GM12878 (cell line): Measurements from ENCODE around the gene TLR10. TPM values are rescaled to one million over a fixed set of nuclear protein-coding genes. Genes with fewer than 3 reads are reported as not detected.

Experiments
- ATAC-seq: fragments of 200-7000 bp; cut with Tn5 transposase; 3 replicates; pipeline ENCODE4 v1.9.1; 2020; ENCODE audit warnings: mild to moderate bottlenecking, moderate library complexity
- BruUV-seq: library from RNA; stranded (reverse); fragments of 400-500 nt; replicated peaks from 2 replicates; lab custom pipeline; 2021; lab: Mats Ljungman, UMichigan
- CTCF ChIA-PET: fragments of 300-600 bp; sonication (Branson Sonifier 250); formaldehyde crosslinking; extraction: SDS; loops from one replicate; lab custom pipeline; 2021; ENCODE audit warnings: inconsistent platforms; lab: Yijun Ruan, JAX
- POLR2A ChIA-PET: fragments of 350-600 bp; formaldehyde crosslinking; extraction: SDS; loops from one replicate; lab custom pipeline; 2021; ENCODE audit warnings: inconsistent platforms; lab: Charles Lee
- RAD21 ChIA-PET: fragments of 300-600 bp; sonication (Branson Sonifier 250); formaldehyde crosslinking; loops from one replicate; lab custom pipeline; 2023; ENCODE audit warnings: antibody characterized with exemption; ENCODE audit not compliant: unreplicated experiment; lab: Charles Lee
- SMC1A ChIA-PET: fragments of 300-600 bp; sonication (Branson Sonifier 250); formaldehyde crosslinking; loops from one replicate; lab custom pipeline; 2023; ENCODE audit not compliant: unreplicated experiment, uncharacterized antibody; lab: Charles Lee
- DNase-seq: peaks from one replicate; pipeline ENCODE4 v3.0.0-alpha.2; 2011; ENCODE audit warnings: low read depth, low spot score
- FAIRE-seq: peaks from 3 replicates; lab custom pipeline; 2011; peaks lifted over from hg19 to GRCh38; lab: Jason Lieb, UNC
- H2AFZ ChIP-seq: 2 replicates; pipeline ENCODE4 v1.6.0; 2011; ENCODE audit warnings: low read depth, low read length, control low read depth; ENCODE audit not compliant: control insufficient read depth
- H3K27ac ChIP-seq: 2 replicates; pipeline ENCODE4 v1.5.1; 2011; ENCODE audit warnings: control low read depth; ENCODE audit not compliant: control insufficient read depth, insufficient read depth
- H3K27me3 ChIP-seq, 2 experiments: replicated peaks in 1 of 2; 2 replicates each; pipeline versions ENCODE4 v1.6.0 to v1.6.1; 2011; ENCODE audit warnings: low read length in 1 of 2; ENCODE audit not compliant: control insufficient read depth in 2 of 2, insufficient read depth in 2 of 2
- H3K36me3 ChIP-seq, 2 experiments: 2 replicates each; pipeline ENCODE4 v1.5.1; 2011; ENCODE audit warnings: low read length in 1 of 2; ENCODE audit not compliant: control insufficient read depth in 2 of 2, insufficient read depth in 2 of 2
- H3K4me1 ChIP-seq: 2 replicates; pipeline ENCODE4 v1.6.1; 2011; ENCODE audit warnings: mild to moderate bottlenecking, low read length, moderate library complexity, mixed read lengths; ENCODE audit not compliant: control insufficient read depth, insufficient read depth
- H3K4me2 ChIP-seq: 2 replicates; pipeline ENCODE4 v1.6.0; 2011; ENCODE audit warnings: control low read depth; ENCODE audit not compliant: control insufficient read depth, insufficient read depth
- H3K4me3 ChIP-seq: fragments of 200-600 bp; sonication (generic); 2 replicates; pipeline ENCODE4 v1.5.1; 2016
- H3K79me2 ChIP-seq: 2 replicates; pipeline ENCODE4 v1.6.0; 2011; ENCODE audit warnings: low read length; ENCODE audit not compliant: control insufficient read depth, insufficient read depth
- H3K9ac ChIP-seq: 2 replicates; pipeline ENCODE4 v1.8.0; 2011; ENCODE audit warnings: low read length, control low read depth, mixed read lengths; ENCODE audit not compliant: control insufficient read depth, insufficient read depth
- H3K9me3 ChIP-seq: replicated peaks from 3 replicates; pipeline ENCODE4 v1.5.1; 2011; ENCODE audit warnings: mild to moderate bottlenecking, low read length; ENCODE audit not compliant: control insufficient read depth, insufficient read depth
- H4K20me1 ChIP-seq: 2 replicates; pipeline ENCODE4 v1.6.0; 2011; ENCODE audit not compliant: control insufficient read depth, insufficient read depth
- IRF4 ChIP-seq: IDR thresholded peaks from 2 replicates; pipeline ENCODE4 v1.6.1; 2011; ENCODE audit warnings: low read depth, low read length
- RUNX3 ChIP-seq: IDR thresholded peaks from 2 replicates; pipeline ENCODE4 v1.6.1; 2012; ENCODE audit warnings: low read length, inconsistent platforms
- SREBF2 ChIP-seq: IDR thresholded peaks from 2 replicates; pipeline ENCODE4 v1.6.1; 2012; ENCODE audit warnings: mild to moderate bottlenecking, low read length
- WRNIP1 ChIP-seq: IDR thresholded peaks from 2 replicates; pipeline ENCODE4 v1.6.1; 2011; ENCODE audit warnings: low read depth, low read length, improper control_type of control experiment, borderline replicate concordance
- ZNF217 ChIP-seq: fragments of 450-650 bp; IDR thresholded peaks from 2 replicates; pipeline ENCODE4 v1.6.1; 2017; ENCODE audit warnings: antibody characterized with exemption, mild to moderate bottlenecking
- WGBS: methylation state at CpG from one replicate; pipeline ENCODE4 v1.1.6; 2016; ENCODE audit warnings: low lambda C conversion rate; ENCODE audit not compliant: insufficient replicate concordance, insufficient coverage; ENCODE audit errors: missing lambda C conversion rate; 5-methylcytosine and 5-hydroxymethylcytosine counted together
- in situ Hi-C: fragments of 300-500 bp; cut with MboI; formaldehyde crosslinking; loops from 9 replicates; pipeline ENCODE4 v1.14.3; 2018; ENCODE audit warnings: mixed read lengths
- intact Hi-C: fragments of 100-400 bp; cut with micrococcal nuclease; formaldehyde crosslinking; loops from one replicate; pipeline ENCODE4 v1.14.2; 2022; ENCODE audit not compliant: unreplicated experiment
- polyA plus RNA-seq, 11 experiments: library from polyadenylated mRNA; depleted of rRNA in 4 of 11; unstranded in 6 of 11; stranded (reverse) in 5 of 11; fragments of >200 nt; fragmentation: Nextera tagmentation in 4 of 11; fragmentation: Illumina TruSeq in 1 of 11; extraction: Ambion mirVana in 4 of 11; extraction: Trizol in 1 of 11; gene quantifications; 1 replicate in 1 of 11; 2 replicates in 10 of 11; pipeline versions ENCODE4 v1.2.1 to v1.2.3, GENCODE V29; 2011 to 2016; ENCODE audit warnings: inconsistent platforms in 2 of 11, missing spikeins in 2 of 11, low read depth in 1 of 11
- total RNA-seq, 4 experiments: library from RNA; depleted of rRNA in 3 of 4; stranded (reverse); fragments of >200 nt in 3 of 4; fragmentation: Illumina TruSeq in 1 of 4; extraction: Trizol in 1 of 4; gene quantifications; 2 replicates each; pipeline versions ENCODE4 v1.2.1 to v1.2.3, GENCODE V29; 2013 to 2021
- TF ChIP-seq, protein P1 (sequence below): IDR thresholded peaks from 2 replicates; pipeline ENCODE4 v1.6.1; 2012; ENCODE audit warnings: low read depth, low read length, improper control_type of control experiment
- TF ChIP-seq, protein P2 (sequence below): IDR thresholded peaks from 2 replicates; pipeline ENCODE4 v1.6.1; 2011; ENCODE audit warnings: low read depth, mild to moderate bottlenecking, low read length, moderate library complexity, borderline replicate concordance; ENCODE audit errors: extremely low read depth
- TF ChIP-seq, protein P3 (sequence below): fragments of 450-650 bp; IDR thresholded peaks from 2 replicates; pipeline ENCODE4 v1.6.1; 2018; ENCODE audit warnings: borderline replicate concordance, mild to moderate bottlenecking; ENCODE audit not compliant: partially characterized antibody
- TF ChIP-seq, protein P4 (sequence below): IDR thresholded peaks from 2 replicates; pipeline ENCODE4 v1.6.1; 2012; ENCODE audit warnings: mild to moderate bottlenecking, low read depth, low read length
- TF ChIP-seq, protein P5 (sequence below), 3 experiments: IDR thresholded peaks in 2 of 3; conservative IDR thresholded peaks in 1 of 3; 2 replicates each; pipeline ENCODE4 v1.5.1; 2011; ENCODE audit warnings: low read depth in 3 of 3, low read length in 3 of 3, mild to moderate bottlenecking in 3 of 3, control low read depth in 2 of 3, moderate library complexity in 2 of 3, inconsistent platforms in 1 of 3, mixed read lengths in 1 of 3; ENCODE audit not compliant: control insufficient read depth in 2 of 3, insufficient read depth in 1 of 3; ENCODE audit errors: extremely low read depth in 1 of 3

The TLR10 gene
- total and polyA plus RNA-seq, 10 of the 15 experiments (the other 5 are each of a cell fraction or from before 2014, with no cell fraction given) = 31.5 to 149 (median 64.9) TPM

DNA sequence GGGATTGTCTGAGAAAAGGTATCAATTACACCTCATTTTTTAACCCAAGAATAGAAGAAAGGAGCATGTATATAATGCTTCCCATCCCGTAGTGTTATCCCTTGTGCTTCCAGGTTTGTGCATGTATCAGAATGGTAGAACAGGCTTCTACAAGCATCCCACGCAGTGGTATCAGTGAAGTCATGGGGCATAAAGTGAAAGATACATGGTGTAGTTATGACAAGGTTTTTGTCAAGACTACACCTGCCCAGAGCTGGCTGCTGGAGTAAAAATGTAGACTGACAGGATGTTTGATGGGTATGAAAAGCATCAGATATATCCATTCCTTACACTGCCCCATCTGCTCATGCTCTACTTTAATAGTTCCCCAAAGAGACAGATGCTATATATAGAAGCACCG, 12.3 kb upstream of the TLR10 start:
- H3K27ac ChIP-seq = no peak overlapping the region
- H2AFZ ChIP-seq = no peak overlapping the region
- no peak for FAIRE-seq
- in situ Hi-C loops = no loop called here
- no peaks in the 10 kb centered on the region for H3K79me2 ChIP-seq
- ChIA-PET CTCF (interaction anchor here (0.6 to 2.8 kb wide), 8 partner anchors 8 to 307 kb away, joined by 3 to 11 read pairs (median 3); partner anchors contain the start of gene TLR10), SMC1A (interaction anchor here (0.7 to 13.9 kb wide), 4 partner anchors 7 to 60 kb away, joined by 3 to 278 read pairs (median 55); partner anchors contain the start of genes TLR1 and TLR10), RAD21 (interaction anchor here (0.5 to 5.3 kb wide), 4 partner anchors 13 to 557 kb away, joined by 3 to 15 read pairs (median 4); partner anchors contain the start of gene TLR10), POLR2A (interaction anchor here (0.7 to 1.4 kb wide), 6 partner anchors 9 to 1456 kb away, joined by 3 to 5 read pairs (median 4); no protein-coding TSS in a partner anchor)
- no peak for DNase-seq
- 94% methylated on average over 3 of the region's 3 CpGs for WGBS
- no peaks in the 10 kb centered on the region for H3K27me3 ChIP-seq
- no peaks in the 10 kb centered on the region for H4K20me1 ChIP-seq
- intact Hi-C loops = no loop called here
- H3K9me3 ChIP-seq = peaks cover 40% of the 10 kb centered on the region
- H3K4me1 ChIP-seq = peaks cover 5% of the 10 kb centered on the region; the same call in 1 of the 2 replicates
- H3K9ac ChIP-seq = no peak overlapping the region
- H3K4me2 ChIP-seq = no peak overlapping the region
- no TSS peak for BruUV-seq
- ATAC-seq = peak; percentile 26
- no peak overlapping the region for H3K4me3 ChIP-seq
- H3K36me3 ChIP-seq = peaks cover 2 to 28% of the 10 kb centered on the region in 2 experiments; a peak in 3 of 4 replicates
- TF ChIP-seq, protein P1, sequence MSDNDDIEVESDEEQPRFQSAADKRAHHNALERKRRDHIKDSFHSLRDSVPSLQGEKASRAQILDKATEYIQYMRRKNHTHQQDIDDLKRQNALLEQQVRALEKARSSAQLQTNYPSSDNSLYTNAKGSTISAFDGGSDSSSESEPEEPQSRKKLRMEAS = no peak
- TF ChIP-seq, protein P2, sequence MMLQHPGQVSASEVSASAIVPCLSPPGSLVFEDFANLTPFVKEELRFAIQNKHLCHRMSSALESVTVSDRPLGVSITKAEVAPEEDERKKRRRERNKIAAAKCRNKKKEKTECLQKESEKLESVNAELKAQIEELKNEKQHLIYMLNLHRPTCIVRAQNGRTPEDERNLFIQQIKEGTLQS = no peak
- TF ChIP-seq, protein P3, sequence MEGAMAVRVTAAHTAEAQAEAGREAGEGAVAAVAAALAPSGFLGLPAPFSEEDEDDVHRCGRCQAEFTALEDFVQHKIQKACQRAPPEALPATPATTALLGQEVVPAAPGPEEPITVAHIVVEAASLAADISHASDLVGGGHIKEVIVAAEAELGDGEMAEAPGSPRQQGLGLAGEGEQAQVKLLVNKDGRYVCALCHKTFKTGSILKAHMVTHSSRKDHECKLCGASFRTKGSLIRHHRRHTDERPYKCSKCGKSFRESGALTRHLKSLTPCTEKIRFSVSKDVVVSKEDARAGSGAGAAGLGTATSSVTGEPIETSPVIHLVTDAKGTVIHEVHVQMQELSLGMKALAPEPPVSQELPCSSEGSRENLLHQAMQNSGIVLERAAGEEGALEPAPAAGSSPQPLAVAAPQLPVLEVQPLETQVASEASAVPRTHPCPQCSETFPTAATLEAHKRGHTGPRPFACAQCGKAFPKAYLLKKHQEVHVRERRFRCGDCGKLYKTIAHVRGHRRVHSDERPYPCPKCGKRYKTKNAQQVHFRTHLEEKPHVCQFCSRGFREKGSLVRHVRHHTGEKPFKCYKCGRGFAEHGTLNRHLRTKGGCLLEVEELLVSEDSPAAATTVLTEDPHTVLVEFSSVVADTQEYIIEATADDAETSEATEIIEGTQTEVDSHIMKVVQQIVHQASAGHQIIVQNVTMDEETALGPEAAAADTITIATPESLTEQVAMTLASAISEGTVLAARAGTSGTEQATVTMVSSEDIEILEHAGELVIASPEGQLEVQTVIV = no peak
- TF ChIP-seq RUNX3 = no peak
- TF ChIP-seq IRF4 = no peak
- TF ChIP-seq, protein P4, sequence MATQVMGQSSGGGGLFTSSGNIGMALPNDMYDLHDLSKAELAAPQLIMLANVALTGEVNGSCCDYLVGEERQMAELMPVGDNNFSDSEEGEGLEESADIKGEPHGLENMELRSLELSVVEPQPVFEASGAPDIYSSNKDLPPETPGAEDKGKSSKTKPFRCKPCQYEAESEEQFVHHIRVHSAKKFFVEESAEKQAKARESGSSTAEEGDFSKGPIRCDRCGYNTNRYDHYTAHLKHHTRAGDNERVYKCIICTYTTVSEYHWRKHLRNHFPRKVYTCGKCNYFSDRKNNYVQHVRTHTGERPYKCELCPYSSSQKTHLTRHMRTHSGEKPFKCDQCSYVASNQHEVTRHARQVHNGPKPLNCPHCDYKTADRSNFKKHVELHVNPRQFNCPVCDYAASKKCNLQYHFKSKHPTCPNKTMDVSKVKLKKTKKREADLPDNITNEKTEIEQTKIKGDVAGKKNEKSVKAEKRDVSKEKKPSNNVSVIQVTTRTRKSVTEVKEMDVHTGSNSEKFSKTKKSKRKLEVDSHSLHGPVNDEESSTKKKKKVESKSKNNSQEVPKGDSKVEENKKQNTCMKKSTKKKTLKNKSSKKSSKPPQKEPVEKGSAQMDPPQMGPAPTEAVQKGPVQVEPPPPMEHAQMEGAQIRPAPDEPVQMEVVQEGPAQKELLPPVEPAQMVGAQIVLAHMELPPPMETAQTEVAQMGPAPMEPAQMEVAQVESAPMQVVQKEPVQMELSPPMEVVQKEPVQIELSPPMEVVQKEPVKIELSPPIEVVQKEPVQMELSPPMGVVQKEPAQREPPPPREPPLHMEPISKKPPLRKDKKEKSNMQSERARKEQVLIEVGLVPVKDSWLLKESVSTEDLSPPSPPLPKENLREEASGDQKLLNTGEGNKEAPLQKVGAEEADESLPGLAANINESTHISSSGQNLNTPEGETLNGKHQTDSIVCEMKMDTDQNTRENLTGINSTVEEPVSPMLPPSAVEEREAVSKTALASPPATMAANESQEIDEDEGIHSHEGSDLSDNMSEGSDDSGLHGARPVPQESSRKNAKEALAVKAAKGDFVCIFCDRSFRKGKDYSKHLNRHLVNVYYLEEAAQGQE = no peak
- no peak for TF ChIP-seq WRNIP1
- no peak for TF ChIP-seq SREBF2
- TF ChIP-seq ZNF217 = no peak
- TF ChIP-seq, protein P5, sequence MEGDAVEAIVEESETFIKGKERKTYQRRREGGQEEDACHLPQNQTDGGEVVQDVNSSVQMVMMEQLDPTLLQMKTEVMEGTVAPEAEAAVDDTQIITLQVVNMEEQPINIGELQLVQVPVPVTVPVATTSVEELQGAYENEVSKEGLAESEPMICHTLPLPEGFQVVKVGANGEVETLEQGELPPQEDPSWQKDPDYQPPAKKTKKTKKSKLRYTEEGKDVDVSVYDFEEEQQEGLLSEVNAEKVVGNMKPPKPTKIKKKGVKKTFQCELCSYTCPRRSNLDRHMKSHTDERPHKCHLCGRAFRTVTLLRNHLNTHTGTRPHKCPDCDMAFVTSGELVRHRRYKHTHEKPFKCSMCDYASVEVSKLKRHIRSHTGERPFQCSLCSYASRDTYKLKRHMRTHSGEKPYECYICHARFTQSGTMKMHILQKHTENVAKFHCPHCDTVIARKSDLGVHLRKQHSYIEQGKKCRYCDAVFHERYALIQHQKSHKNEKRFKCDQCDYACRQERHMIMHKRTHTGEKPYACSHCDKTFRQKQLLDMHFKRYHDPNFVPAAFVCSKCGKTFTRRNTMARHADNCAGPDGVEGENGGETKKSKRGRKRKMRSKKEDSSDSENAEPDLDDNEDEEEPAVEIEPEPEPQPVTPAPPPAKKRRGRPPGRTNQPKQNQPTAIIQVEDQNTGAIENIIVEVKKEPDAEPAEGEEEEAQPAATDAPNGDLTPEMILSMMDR (IDR thresholded peaks at IDR 0.05 in 2 of 3, conservative IDR thresholded peaks at IDR 0.05 in 1 of 3; ENCODE audit: control insufficient read depth in 2 of 3, extremely low read depth in 1 of 3, insufficient read depth in 1 of 3, low read depth in 3 of 3, low read length in 3 of 3) = no peak
- TF ChIP-seq, all 136 proteins: peak for 0
